Muscle layer of duodenum (tissue), 2 donors: ENCODE data around the gene EXOC3L2.

Experiments
- H3K27ac ChIP-seq: one replicate; pipeline ENCODE4 v1.7.0; 2013; ENCODE audit warnings: mild to moderate bottlenecking, low read length
- H3K27me3 ChIP-seq: one replicate; pipeline ENCODE4 v1.7.0; 2013; ENCODE audit warnings: low read depth, mild to moderate bottlenecking, control low read depth, low read length
- H3K36me3 ChIP-seq, 2 donors: one replicate each; pipeline ENCODE4 v1.7.0; 2013; ENCODE audit warnings: low read length in 2 of 2, control low read depth in 1 of 2, mild to moderate bottlenecking in 1 of 2; ENCODE audit not compliant: insufficient read depth in 2 of 2, control insufficient read depth in 1 of 2
- H3K4me1 ChIP-seq, 2 donors: one replicate each; pipeline ENCODE4 v1.7.0; 2013; ENCODE audit warnings: low read length in 2 of 2, mild to moderate bottlenecking in 2 of 2, control low read depth in 1 of 2, moderate library complexity in 1 of 2; ENCODE audit not compliant: insufficient read depth in 2 of 2, control insufficient read depth in 1 of 2
- H3K4me3 ChIP-seq, 2 donors: one replicate each; pipeline ENCODE4 v1.7.0; 2013; ENCODE audit warnings: low read length in 2 of 2, low read depth in 1 of 2, mild to moderate bottlenecking in 1 of 2
- H3K9me3 ChIP-seq, 2 donors: one replicate each; pipeline ENCODE4 v1.7.0; 2013; ENCODE audit warnings: low read length in 2 of 2, control low read depth in 1 of 2, mild to moderate bottlenecking in 1 of 2; ENCODE audit not compliant: control insufficient read depth in 1 of 2
- donor health status: healthy.

The EXOC3L2 gene

DNA sequence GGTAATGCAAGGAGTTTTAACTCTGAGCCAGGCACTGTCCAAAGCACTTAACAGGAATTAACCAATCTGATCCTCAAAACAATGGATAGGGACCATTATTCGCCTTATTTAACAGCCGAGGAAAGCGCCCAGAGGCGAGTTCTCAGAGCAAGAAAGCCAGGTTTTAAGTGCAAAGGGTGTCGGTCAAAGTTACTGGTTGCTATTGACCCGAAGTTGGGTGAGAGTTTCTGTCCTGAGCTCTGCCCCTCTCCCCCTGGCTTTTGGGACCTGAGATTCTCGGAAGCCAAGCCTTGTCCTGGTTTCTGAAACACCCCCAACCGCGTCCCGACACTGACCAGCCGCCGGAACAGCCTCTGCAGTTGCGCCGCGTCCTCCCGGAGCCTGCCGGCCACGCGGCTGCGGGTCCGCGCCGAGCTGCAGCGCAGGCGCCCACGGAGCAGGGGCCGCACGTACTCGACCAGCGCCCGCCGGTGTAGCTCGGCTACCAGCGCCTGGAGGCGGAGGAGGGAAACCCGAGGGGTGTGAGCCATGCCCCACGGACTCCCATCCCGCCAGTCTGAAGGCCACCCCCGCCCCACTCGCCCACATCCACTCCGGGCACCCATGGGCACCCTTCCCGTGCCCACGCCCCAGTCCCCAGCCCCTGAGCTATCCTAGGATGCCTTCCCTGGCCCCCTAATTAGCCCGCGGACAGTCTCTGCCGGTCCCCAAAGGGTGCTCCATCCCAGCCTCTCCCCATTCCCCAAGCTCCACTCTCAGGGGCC is 27.8 kb downstream of the EXOC3L2 start:
- Histone ChIP-seq H3K27ac (no peak overlapping the region), H3K27me3 (peaks cover 30% of the 10 kb centered on the region), H3K4me3 (no peak overlapping the region), H3K9me3 (no peaks in the 10 kb centered on the region), H3K36me3 (no peaks in the 10 kb centered on the region), H3K4me1 (peaks cover 0 to 13% of the 10 kb centered on the region in 2 donors)

GRCh38 chr19:45216667-45217066 is 28.5 kb downstream of the EXOC3L2 start:
- H3K9me3 ChIP-seq = no peaks in the 10 kb centered on the region
- peaks cover 30% of the 10 kb centered on the region for H3K27me3 ChIP-seq
- no peak overlapping the region for H3K27ac ChIP-seq
- peaks cover 0 to 20% of the 10 kb centered on the region in 2 donors for H3K4me1 ChIP-seq
- H3K36me3 ChIP-seq = no peaks in the 10 kb centered on the region
- H3K4me3 ChIP-seq = no peak overlapping the region

GRCh38 chr19:45215391-45216191 is 29.6 kb downstream of the EXOC3L2 start:
- H3K27ac ChIP-seq = no peak overlapping the region
- no peaks in the 10 kb centered on the region for H3K9me3 ChIP-seq
- H3K4me1 ChIP-seq = peaks cover 0 to 21% of the 10 kb centered on the region in 2 donors
- peaks cover 30% of the 10 kb centered on the region for H3K27me3 ChIP-seq
- no peak overlapping the region for H3K4me3 ChIP-seq
- H3K36me3 ChIP-seq = no peaks in the 10 kb centered on the region

GRCh38 chr19:45213031-45213430 is 32.2 kb downstream of the EXOC3L2 start:
- Histone ChIP-seq H3K4me3 (no peak overlapping the region), H3K27ac (no peak overlapping the region), H3K9me3 (no peaks in the 10 kb centered on the region), H3K36me3 (no peaks in the 10 kb centered on the region), H3K4me1 (peaks cover 0 to 21% of the 10 kb centered on the region in 2 donors), H3K27me3 (peaks cover 30% of the 10 kb centered on the region)

DNA sequence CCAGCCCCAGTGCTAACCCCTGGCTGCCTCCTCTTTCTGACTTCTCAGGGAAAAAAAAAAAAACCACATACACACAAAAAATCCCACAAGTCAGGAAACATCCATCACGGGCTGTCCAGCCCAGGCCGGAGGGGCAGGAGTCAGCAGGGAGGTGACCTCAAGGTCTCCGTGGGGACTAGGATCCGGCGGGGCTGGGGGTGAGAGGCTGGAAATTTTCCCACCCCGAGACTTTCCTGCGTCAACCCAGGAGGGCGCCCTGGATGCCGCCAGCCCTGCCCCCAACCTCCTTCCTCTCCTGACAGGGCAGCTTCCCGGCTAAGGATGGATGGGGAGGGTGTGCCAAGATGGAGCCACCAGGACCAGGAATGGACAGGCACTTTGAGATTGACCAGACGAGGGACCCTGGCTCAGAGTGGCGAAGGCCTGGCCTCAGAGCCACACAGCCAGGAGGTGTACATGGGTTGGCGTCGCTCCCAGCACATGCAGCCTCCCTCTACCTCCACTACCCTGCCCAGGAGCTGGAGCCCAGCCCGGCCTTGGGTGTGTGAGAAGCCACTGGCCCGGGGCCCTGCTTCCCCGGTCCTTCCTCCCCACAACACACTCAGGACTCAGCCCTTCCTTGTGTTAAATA is 33.3 kb downstream of the EXOC3L2 start:
- Histone ChIP-seq H3K9me3 (no peaks in the 10 kb centered on the region), H3K4me3 (no peak overlapping the region), H3K27me3 (peaks cover 20% of the 10 kb centered on the region), H3K27ac (no peak overlapping the region), H3K36me3 (no peaks in the 10 kb centered on the region), H3K4me1 (peaks cover 0 to 13% of the 10 kb centered on the region in 2 donors)

DNA sequence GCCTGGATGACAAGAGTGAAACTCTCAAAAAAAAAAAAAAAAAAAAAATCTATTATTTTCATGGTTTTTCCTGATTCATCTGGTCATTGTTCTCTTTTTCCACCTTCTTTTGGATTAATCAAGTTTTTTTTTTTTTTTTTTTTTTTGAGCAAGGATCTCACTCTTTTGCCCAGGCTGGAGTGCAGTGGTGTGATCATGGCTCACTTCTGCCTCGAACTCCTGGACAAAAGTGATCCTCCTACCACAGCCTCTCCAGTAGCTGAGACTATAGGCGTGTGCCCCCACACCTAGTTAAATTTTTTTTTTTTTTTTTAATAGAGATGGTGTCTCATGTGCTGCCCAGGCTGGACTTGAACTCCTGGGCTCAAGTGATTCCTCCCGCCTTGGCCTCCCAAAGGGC is 38.9 kb downstream of the EXOC3L2 start:
- no peak overlapping the region for H3K27ac ChIP-seq
- H3K4me3 ChIP-seq = no peak overlapping the region
- H3K9me3 ChIP-seq = no peaks in the 10 kb centered on the region
- no peaks in the 10 kb centered on the region for H3K36me3 ChIP-seq
- no peaks in the 10 kb centered on the region for H3K4me1 ChIP-seq
- no peaks in the 10 kb centered on the region for H3K27me3 ChIP-seq

DNA sequence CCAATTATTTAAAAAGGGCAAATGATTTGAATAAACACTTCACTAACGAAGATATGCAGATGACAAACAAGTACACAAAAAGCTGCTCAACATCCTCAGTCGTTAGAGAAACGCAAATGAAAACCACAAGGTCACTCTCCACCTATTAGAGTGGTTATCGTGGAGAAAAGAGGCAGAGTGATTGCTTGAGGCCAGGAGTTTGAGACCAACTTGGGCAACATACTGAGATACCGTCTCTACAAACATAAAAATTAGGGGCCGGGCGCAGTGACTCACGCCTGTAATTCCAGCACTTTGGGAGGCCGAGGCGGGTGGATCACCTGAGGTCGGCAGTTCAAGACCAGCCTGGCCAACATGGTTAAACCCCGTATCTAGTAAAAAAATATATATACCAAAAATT is 39.4 kb downstream of the EXOC3L2 start:
- no peaks in the 10 kb centered on the region for H3K27me3 ChIP-seq
- no peaks in the 10 kb centered on the region for H3K4me1 ChIP-seq
- no peaks in the 10 kb centered on the region for H3K36me3 ChIP-seq
- H3K9me3 ChIP-seq = no peaks in the 10 kb centered on the region
- no peak overlapping the region for H3K4me3 ChIP-seq
- H3K27ac ChIP-seq = no peak overlapping the region

DNA sequence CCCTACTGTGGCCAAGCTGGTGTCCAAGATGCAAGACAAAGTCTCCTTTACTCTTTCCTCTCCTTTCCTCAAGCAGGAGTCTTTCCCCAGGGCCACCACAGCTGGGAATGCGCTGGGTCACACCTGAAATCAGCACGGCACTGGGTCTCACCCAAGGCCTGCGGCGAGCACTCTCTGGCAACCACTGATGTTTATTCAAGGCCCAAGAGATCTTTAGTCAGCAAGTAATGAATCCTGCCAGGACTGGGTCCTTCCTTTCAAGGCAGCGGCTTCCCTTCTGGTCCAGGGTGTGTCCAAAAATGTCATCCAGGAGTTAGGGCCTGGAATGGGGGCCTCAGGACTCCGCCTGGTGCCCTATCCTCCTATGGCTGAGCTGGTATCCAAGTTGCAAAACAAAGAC is 42.6 kb downstream of the EXOC3L2 start:
- no peak overlapping the region for H3K4me3 ChIP-seq
- H3K4me1 ChIP-seq = no peaks in the 10 kb centered on the region
- H3K36me3 ChIP-seq = no peaks in the 10 kb centered on the region
- no peaks in the 10 kb centered on the region for H3K9me3 ChIP-seq
- H3K27ac ChIP-seq = no peak overlapping the region
- H3K27me3 ChIP-seq = no peaks in the 10 kb centered on the region

GRCh38 chr19:45200568-45200967 is 44.6 kb downstream of the EXOC3L2 start:
- no peaks in the 10 kb centered on the region for H3K36me3 ChIP-seq
- H3K4me3 ChIP-seq = no peak overlapping the region
- H3K4me1 ChIP-seq = no peaks in the 10 kb centered on the region
- H3K27ac ChIP-seq = no peak overlapping the region
- H3K9me3 ChIP-seq = no peaks in the 10 kb centered on the region
- no peaks in the 10 kb centered on the region for H3K27me3 ChIP-seq

- H3K36me3 ChIP-seq = no peaks in the 10 kb centered on the region
- no peaks in the 10 kb centered on the region for H3K27me3 ChIP-seq
- H3K27ac ChIP-seq = no peak overlapping the region
- no peaks in the 10 kb centered on the region for H3K9me3 ChIP-seq
- H3K4me1 ChIP-seq = no peaks in the 10 kb centered on the region
- H3K4me3 ChIP-seq = no peak overlapping the region
Observed at GRCh38 chr19:45195764-45196163, 49.4 kb downstream of the EXOC3L2 start.

- Histone ChIP-seq H3K4me3 (no peak overlapping the region), H3K4me1 (no peaks in the 10 kb centered on the region), H3K27ac (no peak overlapping the region), H3K27me3 (no peaks in the 10 kb centered on the region), H3K9me3 (no peaks in the 10 kb centered on the region), H3K36me3 (no peaks in the 10 kb centered on the region)
Observed at GRCh38 chr19:45191375-45191774, 53.8 kb downstream of the EXOC3L2 start.
